Measurements from ENCODE around the gene SCG3. TPM values are rescaled to one million over a fixed set of nuclear protein-coding genes. Genes with fewer than 3 reads are reported as not detected.

SCG3 gene
- total and polyA plus RNA-seq, 2 of the 13 experiments (the other 11 are each of a cell fraction or from before 2014, with no cell fraction given) = not detected

DNA sequence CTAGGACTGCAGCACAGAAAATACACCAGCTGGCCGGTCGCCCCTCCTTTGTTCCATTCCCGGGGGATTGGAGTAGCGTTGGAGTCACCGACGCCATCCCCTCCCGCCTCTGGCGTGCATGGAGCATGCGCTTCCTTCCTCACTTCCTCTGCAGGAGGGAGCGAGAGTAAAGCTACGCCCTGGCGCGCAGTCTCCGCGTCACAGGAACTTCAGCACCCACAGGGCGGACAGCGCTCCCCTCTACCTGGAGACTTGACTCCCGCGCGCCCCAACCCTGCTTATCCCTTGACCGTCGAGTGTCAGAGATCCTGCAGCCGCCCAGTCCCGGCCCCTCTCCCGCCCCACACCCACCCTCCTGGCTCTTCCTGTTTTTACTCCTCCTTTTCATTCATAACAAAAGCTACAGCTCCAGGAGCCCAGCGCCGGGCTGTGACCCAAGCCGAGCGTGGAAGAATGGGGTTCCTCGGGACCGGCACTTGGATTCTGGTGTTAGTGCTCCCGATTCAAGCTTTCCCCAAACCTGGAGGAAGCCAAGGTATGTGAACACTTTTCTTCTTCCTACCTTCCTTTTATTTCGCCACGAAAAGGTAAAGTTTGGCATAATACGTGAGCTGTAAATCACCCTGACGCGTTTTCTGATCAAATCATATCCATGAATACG is at the start of gene SCG3 (continued):
- TF ChIP-seq THYN1 (CRISPR knock-in tag; IDR thresholded peaks at IDR 0.05; ENCODE audit: borderline replicate concordance, low read depth) (no peak), ZSCAN21 (CRISPR knock-in tag; IDR thresholded peaks at IDR 0.05; ENCODE audit: borderline replicate concordance) (peak; percentile 64; the same call in 1 of the 2 replicates), PCBP1 (IDR thresholded peaks at IDR 0.05; ENCODE audit: borderline replicate concordance, low read depth, low read length) (no peak), JUND (CRISPR knock-in tag; IDR thresholded peaks at IDR 0.05) (no peak), ZNF350 (CRISPR knock-in tag; IDR thresholded peaks at IDR 0.05; ENCODE audit: borderline replicate concordance, low read depth) (no peak), NONO (IDR thresholded peaks at IDR 0.05) (no peak), NONO (CRISPR knock-in tag; conservative IDR thresholded peaks at IDR 0.05) (no peak), SP1 (IDR thresholded peaks at IDR 0.05) (no peak), SP1 (CRISPR knock-in tag; IDR thresholded peaks at IDR 0.05) (0 out of 2 replicates have a peak, but pooled peaks have one; percentile 27), HINFP (CRISPR knock-in tag; IDR thresholded peaks at IDR 0.05; ENCODE audit: low read depth) (0 out of 2 replicates have a peak, but pooled peaks have one; percentile 28), MAF1 (CRISPR knock-in tag; IDR thresholded peaks at IDR 0.05; ENCODE audit: borderline replicate concordance) (no peak), ZBED4 (CRISPR knock-in tag; IDR thresholded peaks at IDR 0.05; ENCODE audit: borderline replicate concordance) (0 out of 2 replicates have a peak, but pooled peaks have one; percentile 78), ZBTB3 (CRISPR knock-in tag; IDR thresholded peaks at IDR 0.05; ENCODE audit: borderline replicate concordance, low read depth) (no peak), NFYB (CRISPR knock-in tag; IDR thresholded peaks at IDR 0.05) (no peak), ZNF766 (CRISPR knock-in tag; IDR thresholded peaks at IDR 0.05; ENCODE audit: borderline replicate concordance) (peak; percentile 70; the same call in 1 of the 2 replicates), TOPORS (CRISPR knock-in tag; IDR thresholded peaks at IDR 0.05) (no peak), ZBTB21 (CRISPR knock-in tag; IDR thresholded peaks at IDR 0.05) (no peak)
- TF ChIP-seq, protein P1, sequence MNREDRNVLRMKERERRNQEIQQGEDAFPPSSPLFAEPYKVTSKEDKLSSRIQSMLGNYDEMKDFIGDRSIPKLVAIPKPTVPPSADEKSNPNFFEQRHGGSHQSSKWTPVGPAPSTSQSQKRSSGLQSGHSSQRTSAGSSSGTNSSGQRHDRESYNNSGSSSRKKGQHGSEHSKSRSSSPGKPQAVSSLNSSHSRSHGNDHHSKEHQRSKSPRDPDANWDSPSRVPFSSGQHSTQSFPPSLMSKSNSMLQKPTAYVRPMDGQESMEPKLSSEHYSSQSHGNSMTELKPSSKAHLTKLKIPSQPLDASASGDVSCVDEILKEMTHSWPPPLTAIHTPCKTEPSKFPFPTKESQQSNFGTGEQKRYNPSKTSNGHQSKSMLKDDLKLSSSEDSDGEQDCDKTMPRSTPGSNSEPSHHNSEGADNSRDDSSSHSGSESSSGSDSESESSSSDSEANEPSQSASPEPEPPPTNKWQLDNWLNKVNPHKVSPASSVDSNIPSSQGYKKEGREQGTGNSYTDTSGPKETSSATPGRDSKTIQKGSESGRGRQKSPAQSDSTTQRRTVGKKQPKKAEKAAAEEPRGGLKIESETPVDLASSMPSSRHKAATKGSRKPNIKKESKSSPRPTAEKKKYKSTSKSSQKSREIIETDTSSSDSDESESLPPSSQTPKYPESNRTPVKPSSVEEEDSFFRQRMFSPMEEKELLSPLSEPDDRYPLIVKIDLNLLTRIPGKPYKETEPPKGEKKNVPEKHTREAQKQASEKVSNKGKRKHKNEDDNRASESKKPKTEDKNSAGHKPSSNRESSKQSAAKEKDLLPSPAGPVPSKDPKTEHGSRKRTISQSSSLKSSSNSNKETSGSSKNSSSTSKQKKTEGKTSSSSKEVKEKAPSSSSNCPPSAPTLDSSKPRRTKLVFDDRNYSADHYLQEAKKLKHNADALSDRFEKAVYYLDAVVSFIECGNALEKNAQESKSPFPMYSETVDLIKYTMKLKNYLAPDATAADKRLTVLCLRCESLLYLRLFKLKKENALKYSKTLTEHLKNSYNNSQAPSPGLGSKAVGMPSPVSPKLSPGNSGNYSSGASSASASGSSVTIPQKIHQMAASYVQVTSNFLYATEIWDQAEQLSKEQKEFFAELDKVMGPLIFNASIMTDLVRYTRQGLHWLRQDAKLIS (CRISPR knock-in tag; IDR thresholded peaks at IDR 0.05) = no peak
- TF ChIP-seq, protein P2, sequence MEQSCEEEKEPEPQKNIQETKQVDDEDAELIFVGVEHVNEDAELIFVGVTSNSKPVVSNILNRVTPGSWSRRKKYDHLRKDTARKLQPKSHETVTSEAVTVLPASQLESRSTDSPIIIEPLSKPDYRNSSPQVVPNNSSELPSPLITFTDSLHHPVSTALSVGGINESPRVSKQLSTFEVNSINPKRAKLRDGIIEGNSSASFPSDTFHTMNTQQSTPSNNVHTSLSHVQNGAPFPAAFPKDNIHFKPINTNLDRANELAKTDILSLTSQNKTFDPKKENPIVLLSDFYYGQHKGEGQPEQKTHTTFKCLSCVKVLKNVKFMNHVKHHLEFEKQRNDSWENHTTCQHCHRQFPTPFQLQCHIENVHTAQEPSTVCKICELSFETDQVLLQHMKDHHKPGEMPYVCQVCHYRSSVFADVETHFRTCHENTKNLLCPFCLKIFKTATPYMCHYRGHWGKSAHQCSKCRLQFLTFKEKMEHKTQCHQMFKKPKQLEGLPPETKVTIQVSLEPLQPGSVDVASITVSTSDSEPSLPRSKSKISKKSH (CRISPR knock-in tag; IDR thresholded peaks at IDR 0.05; ENCODE audit: borderline replicate concordance) = peak; percentile 45; the same call in 1 of the 2 replicates
